HK-2 (cell line): ENCODE results near the gene TBXT.
"Not testable (repeated sequence)": the region's sequence is repeated elsewhere in the genome, so short reads cannot be mapped to it uniquely, and the experiment has no call there.

ENCODE experiments used
- DNase-seq: peaks from one replicate; pipeline ENCODE4 v3.0.0-alpha.2; 2018; ENCODE audit not compliant: unreplicated experiment

The TBXT gene, protein sequence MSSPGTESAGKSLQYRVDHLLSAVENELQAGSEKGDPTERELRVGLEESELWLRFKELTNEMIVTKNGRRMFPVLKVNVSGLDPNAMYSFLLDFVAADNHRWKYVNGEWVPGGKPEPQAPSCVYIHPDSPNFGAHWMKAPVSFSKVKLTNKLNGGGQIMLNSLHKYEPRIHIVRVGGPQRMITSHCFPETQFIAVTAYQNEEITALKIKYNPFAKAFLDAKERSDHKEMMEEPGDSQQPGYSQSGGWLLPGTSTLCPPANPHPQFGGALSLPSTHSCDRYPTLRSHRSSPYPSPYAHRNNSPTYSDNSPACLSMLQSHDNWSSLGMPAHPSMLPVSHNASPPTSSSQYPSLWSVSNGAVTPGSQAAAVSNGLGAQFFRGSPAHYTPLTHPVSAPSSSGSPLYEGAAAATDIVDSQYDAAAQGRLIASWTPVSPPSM

GRCh38 chr6:166167801-166168615, at the start of gene TBXT:
TBXT (minus strand) TSS chr6:166167851; CDS start chr6:166167591, 260 bp downstream.
- DNase-seq, result no peak

- no peak for DNase-seq
Measured at GRCh38 chr6:166207284-166207561, 39.6 kb upstream of the TBXT start.

DNA sequence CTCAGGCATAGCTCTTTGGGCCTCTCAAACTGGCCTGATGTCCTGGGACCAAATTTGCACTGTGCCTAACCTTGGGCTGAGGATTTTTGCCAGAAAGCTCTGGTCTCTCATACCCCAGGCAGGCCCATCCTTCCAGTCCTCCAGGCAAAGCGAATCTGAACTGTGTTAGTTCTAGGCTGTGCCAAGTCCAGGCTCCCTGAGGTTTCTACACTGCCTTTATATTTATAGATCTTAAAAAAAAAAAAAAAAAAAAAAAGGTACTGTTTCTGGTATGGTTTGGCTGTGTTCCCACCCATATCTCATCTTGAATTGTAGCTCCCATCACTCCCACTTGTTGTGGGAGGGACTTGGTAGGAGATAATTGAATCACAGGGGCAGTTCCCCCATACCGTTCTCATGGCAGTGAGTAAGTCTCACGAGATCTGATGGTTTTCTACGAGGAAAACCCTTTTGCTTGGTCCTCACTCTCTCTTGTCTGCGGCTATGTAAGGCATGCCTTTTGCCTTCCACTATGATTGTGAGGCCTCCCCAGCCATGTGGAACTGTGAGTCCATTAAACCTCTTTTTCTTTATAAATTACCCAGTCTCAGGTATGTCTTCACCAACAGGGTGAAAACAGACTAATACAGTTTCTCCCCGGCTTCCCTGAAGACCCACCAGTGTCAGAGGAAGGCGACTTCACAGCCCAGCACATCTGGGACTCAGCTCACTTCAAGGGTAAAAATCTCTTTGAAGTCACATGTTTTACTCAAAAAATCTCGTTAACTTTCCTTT, 39.0 kb upstream of the TBXT start:
- no peak for DNase-seq

DNA sequence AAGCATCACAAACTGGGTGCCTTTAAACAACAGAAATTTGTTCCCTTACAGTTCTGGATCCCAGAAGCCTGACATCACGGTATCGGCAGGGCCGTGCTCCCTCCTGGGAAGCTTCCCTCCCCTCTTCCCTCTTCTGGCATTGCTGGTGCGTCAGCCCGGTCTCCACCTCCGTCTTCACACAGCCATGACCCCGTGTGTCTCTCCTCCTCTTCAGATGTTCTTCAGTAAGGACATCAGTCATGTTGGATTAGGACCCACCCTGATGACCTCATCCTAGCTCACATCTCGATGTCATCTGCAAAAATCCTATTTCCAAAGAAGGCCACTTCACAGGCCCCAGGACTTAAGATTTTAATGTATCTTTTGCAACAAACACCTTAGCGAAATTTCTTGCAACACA, 38.4 kb upstream of the TBXT start:
- no peak for DNase-seq

DNA sequence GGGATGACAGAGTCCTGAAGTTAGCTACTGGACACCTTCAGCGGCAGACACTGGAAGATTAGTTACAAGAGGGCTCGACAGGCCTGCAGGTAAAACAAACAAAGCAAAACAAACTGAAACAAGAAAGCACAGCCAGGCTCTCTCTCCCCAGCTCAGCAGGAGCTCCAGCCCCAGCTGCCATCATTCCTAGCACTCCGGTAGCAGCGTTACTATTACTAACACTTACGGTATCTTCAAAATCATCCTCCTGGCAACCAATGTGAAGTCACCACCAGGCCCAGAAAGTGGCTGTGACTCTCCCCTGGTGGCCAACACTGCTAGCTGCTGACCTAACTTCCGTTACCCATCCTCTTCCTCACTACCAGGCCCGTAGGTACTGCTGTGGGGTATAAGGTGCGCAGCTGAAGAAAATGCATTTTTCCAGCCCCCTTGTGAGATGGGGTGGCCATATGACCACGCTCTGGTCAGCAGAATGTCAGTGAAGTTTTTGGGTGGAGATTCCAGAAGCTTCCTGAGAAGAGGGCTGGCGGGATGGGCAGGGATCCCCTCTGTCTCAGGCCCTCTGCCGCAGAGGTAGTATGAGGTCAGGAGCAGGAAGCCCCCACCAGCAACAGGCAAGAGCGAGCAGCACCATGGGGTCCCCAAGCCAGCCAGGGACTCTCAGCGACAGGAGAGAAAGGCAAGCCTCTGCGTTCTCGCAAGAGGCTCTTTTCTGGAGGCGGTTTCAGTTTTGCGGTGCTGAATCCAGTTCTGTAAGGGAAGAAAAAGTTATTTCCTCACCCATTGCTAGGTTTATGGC, 37.4 kb upstream of the TBXT start:
- DNase-seq, result no peak

GRCh38 chr6:166203641-166204222, 36.1 kb upstream of the TBXT start:
- no peak for DNase-seq

DNA sequence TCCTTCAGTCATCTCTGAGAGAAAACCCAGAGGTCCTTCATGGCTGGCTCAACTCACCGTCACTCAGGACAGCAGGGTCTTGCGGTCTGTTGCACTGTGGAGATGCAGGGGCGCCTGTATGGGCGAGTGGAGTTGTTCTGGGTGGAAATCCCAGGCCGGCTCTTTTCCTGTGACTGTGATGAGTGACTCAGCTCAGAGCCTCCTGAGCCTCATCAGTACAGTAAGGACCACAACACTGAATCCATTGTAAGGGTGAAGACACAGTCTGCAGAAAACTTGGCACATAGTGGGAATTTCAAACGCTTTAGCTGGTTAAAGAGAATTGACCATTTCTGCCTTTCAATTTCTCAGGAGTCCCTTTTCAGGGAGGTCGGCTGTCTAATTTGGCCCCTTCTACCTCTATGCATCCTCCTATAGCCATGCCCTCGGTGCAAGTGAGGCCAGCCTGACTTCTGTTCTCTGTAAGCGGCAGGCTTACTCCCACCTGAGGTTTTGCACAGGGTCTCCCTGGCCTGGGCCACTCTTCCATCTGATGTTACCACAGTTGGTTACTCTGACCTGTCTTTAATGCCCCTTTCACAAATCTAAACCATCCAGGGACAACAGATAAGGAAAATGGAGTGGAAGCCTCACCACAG, 35.5 kb upstream of the TBXT start:
- DNase-seq, result no peak

- DNase-seq, result no peak
Measured at GRCh38 chr6:166202321-166202733, 34.7 kb upstream of the TBXT start.

GRCh38 chr6:166201878-166202277, 34.2 kb upstream of the TBXT start:
- DNase-seq, result no peak

DNA sequence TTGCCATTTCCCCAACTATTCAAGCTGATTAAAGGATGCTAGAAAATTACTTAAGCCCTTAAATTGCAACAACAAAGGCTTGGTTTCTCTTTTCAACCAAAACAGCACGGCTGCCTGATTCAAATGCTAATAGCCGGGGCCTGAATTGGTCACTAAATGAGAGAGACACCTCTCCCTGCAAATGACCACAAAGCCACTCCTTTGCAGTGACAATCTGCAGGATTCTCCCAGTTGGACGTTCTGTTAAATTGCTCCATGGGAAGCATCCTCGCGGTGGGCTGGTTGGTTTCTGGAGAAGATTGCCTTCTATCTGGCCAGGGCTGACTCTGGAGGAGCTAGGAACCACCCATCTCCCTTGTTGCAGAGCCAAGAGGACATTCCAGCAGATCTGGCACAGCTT, 29.7 kb upstream of the TBXT start:
- DNase-seq, result no peak

- no peak for DNase-seq
Measured at GRCh38 chr6:166195860-166196238, 28.2 kb upstream of the TBXT start.

DNA sequence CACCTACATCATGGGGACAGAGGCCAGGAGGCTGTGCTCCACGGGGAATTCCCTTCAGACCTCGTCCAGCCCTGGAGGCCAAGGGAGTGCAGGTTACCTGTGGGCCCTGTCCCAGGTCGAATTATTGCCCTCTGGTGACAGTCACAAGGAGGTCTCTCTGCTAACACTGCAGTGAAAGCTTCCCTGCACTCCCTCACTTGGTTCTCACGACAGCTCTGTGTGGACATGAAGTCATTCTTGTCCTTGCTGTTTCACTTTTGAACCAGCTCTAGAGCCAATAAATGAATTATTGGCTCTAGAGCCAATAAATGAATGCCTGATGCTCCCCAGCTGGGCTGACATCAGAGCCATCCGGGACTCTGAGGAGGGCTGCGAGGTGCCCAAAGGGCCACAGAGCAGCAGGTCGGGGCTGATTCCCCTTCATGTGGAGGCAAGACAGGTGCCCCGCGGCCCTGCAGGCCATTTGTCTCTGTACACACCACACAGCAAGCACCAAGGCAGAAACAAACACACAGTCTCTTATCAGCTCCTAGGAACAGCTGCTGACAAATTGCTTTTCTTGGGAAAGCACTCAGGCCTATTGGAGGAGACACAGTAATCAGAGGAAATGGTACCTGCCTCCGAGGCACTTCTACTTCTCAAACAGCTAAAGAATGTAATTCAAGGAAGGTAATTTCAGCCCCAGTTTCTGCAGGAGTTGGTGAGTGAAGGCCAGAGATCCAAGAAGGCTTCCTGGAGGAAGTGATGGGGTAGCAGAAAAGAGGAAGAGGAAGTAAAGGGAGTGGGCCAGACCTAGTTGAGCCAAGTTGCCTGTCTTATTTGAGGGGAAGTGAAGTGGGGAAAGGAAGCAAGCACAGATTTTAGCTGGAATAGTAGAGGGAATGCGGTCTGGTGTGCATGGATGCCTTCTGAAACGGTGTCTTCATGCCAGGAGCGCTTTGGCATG, 27.5 kb upstream of the TBXT start:
- DNase-seq, result no peak

DNA sequence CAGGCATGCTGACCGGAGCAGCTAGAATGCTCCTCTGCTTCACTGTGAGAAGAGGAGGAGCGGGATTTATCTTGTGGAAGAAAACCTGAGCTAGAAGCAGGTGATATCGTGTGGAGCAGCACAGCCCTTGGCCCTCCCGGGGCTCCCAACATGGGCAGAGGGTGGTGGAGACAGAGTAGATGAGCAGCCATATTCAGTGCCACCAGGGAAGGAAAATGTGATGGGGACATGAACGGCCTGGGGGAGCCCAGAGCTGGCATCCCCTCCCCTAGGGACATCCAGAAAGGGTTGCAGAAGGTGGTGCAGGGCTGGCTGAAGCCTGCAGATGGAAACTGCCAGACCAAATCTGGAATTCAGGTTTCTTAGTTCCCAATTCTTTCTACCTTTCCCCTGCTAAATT, 24.9 kb upstream of the TBXT start:
- DNase-seq, result no peak

GRCh38 chr6:166192136-166192535, 24.5 kb upstream of the TBXT start:
- no peak for DNase-seq

- no peak for DNase-seq
Measured at GRCh38 chr6:166179704-166180103, 12.1 kb upstream of the TBXT start.

- DNase-seq, result no peak
Measured at GRCh38 chr6:166176106-166176505, 8.5 kb upstream of the TBXT start.

GRCh38 chr6:166175093-166175492, 7.4 kb upstream of the TBXT start:
- not testable (repeated sequence) for DNase-seq

DNA sequence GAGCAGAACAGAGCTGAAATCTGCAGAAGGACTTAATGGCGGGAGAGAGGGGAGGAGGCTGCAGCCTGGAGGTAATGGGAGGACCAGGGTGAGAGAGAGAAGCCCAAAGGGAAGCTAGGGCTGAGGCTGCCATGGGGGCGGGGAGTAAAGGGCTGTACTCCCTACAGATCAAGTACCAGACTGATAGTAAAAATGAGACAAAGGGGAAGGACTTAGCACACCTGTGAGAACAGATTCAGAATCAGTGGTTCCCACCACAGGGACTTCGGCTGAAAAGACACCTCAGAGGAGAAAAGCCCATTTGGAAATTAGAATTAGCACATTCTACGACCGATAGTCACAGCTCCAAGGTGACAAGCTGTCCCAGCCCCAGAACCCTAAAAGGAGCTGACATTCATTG, 6.4 kb upstream of the TBXT start:
- no peak for DNase-seq

GRCh38 chr6:166173281-166173951, 5.8 kb upstream of the TBXT start:
- no peak for DNase-seq
